HG02759 (cell line): ENCODE measurements around the gene TBC1D25.
"Not testable (repeated sequence)": the region's sequence is repeated elsewhere in the genome, so short reads cannot be mapped to it uniquely, and the experiment has no call there.

Experiments used
- ATAC-seq: cut with Tn5 transposase; IDR thresholded peaks from one replicate; pipeline ENCODE4 v1.9.1; 2021; ENCODE audit warnings: mild to moderate bottlenecking, moderate library complexity; ENCODE audit not compliant: unreplicated experiment

Gene TBC1D25

DNA sequence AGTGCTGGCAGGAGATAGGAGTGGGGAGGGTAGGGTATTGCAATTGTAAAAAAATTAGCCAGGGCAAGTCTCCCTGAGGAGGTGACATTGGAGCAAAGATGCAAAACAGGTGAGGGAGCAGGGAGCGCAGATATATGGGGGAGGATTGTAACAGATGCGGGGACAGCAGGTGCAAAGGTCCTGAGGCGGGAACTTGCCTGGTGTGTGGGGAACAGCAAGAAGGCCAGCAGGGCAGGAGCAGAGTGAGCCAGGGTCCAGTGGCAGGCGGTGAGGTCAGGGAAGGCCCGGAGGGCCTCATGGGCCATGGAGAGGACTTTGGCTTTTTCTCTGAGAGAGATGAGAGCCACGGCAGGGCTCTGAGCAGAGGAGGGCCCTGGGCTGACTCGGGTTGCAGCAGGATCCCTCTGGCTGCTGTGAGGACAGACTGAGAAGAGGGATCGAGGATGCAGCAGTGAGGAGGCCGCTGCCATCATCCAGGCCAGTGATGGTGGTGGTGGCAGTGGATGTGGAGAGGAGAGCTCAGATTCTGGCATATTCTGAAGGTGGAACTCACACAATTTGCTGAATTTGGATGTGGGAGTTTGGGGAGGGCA, 24.6 kb upstream of the TBC1D25 start:
- ATAC-seq: no peak

GRCh38 chrX:48515842-48516241, 23.7 kb upstream of the TBC1D25 start:
- no peak for ATAC-seq

GRCh38 chrX:48516285-48516684, 23.2 kb upstream of the TBC1D25 start:
- ATAC-seq: no peak

GRCh38 chrX:48516987-48517386, 22.5 kb upstream of the TBC1D25 start:
- no peak for ATAC-seq

DNA sequence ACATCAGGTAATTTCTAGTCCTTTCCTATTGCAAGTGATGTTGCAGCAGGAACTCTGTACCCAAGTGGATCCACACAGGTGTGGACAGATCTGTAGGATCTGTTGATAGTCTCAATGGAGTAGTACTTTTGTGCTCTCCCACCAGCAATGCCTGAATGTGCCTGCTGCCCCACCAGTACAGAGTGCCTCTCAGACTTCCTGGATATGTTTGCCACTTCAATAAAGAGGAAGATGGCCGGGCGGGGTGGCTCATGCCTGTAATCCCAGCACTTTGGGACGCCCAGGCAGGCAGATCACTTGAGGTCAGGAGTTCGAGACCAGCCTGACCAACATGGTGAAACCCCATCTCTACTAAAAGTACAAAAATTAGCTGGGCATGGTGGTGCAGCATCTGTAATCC, 20.0 kb upstream of the TBC1D25 start:
- ATAC-seq: not testable (repeated sequence)

GRCh38 chrX:48520455-48520854, 19.1 kb upstream of the TBC1D25 start:
- no peak for ATAC-seq

DNA sequence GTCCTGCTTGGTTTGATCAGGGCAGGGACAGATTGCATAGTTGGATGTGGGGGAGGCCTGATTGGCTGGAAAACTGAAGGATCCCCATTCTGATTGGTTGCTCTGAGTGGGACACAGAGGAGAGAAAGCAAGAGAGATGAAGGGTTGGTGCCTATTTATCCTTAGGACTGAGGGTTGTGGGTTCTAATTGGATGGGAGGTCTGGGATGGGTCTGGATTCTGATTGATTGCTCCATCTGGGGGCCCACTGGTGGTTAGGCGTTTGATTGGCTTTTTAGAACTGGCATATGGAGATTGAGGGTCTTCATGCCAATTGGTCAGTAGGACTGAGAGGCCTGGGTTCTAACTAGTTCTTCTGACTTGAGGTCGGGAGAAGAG, 18.6 kb upstream of the TBC1D25 start:
- ATAC-seq: no peak

DNA sequence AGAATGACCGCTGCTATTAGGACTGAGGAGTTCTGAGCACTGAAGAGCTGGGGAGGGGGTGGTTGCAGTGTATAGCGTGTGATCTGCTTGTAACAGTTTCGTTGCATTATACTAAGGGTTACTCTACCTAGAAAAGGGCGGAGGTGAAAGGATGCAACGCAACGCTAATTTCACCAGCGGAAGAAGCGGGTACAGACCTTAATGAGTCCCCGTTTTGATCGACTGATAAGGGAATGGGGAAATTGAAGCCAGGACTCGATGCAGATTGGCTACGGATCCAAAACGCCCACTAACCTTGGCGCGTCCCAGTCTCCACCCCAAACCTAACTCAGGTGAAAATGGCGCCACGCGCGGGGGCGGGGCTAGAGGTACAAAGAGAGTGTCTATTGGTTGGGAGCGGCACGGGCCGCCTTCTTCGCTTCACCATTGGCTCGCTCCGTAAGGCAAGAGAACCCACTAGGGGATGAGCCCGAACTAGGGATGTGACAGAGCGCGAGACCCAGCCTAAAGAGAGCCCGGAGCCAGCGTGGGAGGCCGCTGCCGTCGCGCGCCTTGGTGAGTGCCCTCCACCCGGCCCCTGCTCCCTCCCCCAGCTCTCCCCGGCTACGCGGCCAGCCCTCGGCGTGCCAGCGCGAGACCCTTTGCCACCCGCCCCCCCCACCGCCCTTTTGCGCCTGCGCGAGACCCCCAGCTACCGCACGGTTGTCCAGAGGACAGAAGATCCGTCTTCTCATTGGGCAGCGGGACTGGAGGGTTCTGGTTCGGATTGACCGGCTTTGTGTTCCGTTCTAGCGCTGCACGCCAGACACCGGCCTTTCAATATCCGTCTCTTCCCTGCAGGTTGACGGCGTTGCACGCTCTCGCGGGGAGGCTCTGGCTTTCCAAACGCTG, 17.9 kb upstream of the TBC1D25 start, which contains the start of gene EBP:
EBP (plus strand) TSS at position 456 of the 891 bp plus-strand sequence. CDS start 1,964 bp downstream, outside the sequence.
- peak; percentile 98 for ATAC-seq

DNA sequence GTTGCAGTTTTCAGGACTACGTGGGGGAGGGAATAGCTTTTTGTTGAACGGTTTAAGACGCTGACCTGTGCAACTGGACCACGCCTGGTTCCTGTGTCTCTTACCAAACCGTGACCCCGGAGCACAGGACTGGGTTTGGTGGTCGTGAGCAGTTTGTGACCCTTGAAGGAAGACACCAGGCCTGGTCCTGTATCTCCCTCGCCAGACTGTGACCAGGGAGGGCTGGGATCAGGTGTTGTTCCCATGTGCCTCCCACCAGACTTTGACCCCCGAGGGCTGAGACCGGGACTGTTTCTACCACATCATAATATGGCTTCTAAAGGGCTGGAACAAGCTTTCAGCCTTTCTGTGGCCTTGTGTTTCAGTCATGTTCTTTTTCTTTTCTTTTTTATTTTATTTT, 17.2 kb upstream of the TBC1D25 start:
- ATAC-seq: no peak

- no peak for ATAC-seq
Observed at GRCh38 chrX:48523682-48524081, 15.8 kb upstream of the TBC1D25 start.

GRCh38 chrX:48525853-48526252, 13.7 kb upstream of the TBC1D25 start:
- ATAC-seq: not testable (repeated sequence)

- no peak for ATAC-seq
Observed at GRCh38 chrX:48530736-48531135, 8.8 kb upstream of the TBC1D25 start.

DNA sequence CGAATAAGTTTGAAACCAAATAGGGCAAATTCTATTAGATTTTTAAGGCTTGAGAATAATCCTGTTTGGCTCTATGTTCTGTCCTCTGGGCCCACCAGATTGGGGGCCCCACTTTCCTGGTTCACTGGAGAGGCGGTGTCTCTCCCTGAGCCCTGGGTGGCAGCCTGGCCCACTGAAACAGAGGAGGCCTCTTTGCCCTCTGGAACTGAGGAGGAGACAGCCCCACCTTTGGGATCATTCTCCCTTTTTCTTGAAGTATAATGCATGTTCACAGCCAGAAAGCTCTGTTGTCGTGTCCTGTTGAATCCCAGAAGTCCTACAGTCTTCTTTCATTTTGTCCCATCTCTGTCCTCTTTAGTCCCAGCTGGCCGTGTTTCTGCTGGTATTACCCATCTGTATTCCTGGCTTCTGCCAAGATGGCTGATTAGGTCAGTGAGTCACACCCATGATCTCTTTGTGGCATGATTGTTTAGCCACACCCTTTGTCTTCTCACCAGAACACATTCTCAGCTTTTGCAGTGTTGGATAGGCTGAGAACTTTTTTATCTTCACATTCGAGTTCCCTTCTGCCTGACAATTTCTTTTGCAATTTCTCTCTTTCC, 8.1 kb upstream of the TBC1D25 start:
- no peak for ATAC-seq

- ATAC-seq: no peak
Observed at GRCh38 chrX:48532161-48532560, 7.4 kb upstream of the TBC1D25 start.

GRCh38 chrX:48533165-48533564, 6.3 kb upstream of the TBC1D25 start:
- ATAC-seq: no peak

- ATAC-seq: no peak
Observed at GRCh38 chrX:48538641-48539344, 721 bp upstream of the TBC1D25 start.

- peak; percentile 35 for ATAC-seq
Observed at GRCh38 chrX:48540028-48540375, 488 bp downstream of the TBC1D25 start.

DNA sequence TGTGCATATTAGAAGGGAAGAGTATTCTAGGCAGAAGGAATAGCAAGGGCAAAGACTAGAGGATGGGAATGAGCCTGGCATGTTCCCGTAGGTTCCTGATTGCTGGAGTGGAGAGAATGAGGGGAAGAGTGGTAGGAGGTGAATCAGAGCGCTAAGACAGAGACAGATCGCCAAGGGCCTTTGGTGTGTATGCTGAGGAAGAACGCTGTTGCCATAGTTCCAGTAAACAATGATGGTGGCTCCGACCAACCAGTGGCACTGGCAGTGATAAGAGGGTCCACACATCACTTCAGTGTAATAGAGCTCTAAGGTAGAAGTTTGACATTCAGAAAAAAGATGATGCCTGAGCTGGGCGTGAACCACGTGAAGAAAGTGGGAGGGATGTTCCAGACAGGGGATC, 966 bp downstream of the TBC1D25 start:
- no peak for ATAC-seq

DNA sequence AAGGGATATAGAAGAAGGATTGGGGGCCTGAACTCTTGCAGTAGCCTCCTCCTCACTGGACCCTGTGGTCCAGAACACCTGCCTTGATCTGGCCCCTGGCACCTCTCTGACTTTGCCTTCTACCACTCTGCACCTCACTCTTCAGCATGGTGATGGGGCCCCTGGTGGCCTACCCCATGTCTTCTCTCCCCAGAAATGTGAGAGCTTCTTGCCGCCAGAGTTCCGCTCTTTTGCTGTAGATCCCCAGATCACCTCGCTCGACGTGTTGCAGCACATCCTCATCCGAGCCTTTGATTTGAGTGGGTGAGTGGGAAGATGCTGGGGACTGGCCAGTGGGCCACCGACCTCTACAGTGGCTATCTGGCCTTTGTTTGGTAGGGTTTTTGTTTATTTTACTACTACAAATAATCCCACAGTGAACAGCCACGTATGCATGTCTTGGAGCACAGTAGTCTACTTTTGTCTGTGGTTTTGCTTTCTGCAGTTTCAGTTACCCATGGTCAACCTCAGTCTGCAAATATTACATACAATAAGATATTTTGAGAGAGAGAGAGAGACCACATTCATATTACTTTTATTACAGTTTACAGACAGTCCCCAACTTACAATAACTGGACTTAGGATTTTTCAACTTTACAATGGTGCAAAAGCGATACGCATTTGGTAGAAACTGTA, 1.8 kb downstream of the TBC1D25 start:
- no peak for ATAC-seq

DNA sequence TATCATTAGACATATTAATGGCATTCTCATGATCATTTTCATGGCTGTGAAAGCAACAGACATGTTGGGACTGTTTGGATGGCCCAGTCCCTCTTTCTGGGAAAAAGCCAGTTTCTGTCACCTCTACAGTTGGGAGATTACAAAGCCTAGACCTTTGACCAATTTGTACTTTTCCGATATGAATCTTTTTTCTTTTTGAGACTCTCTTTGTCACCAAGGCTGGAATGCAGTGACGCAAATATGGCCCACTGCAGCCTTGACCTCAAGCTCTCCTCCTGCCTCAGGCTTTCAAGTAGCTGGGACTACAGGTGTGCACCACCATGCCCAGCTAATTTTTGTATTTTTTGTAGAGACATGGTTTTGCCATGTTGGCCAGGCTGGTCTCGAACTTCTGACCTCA, 9.4 kb downstream of the TBC1D25 start:
- ATAC-seq: no peak
